PC-3 (cell line): ENCODE results near the gene HEMGN.

Source experiments
- CTCF ChIP-seq: fragments of 300-600 bp; sonication (generic); conservative IDR thresholded peaks from 2 replicates; pipeline ENCODE4 v1.5.1; 2017; ENCODE audit warnings: antibody characterized with exemption, low read depth, mild to moderate bottlenecking, low read length
- EZH2 ChIP-seq: fragments of 300-600 bp; sonication (generic); IDR thresholded peaks from one replicate; pipeline ENCODE4 v1.6.1; 2017; ENCODE audit warnings: antibody characterized with exemption, mild to moderate bottlenecking, low read length; ENCODE audit not compliant: unreplicated experiment

- TF ChIP-seq CTCF (no peak), EZH2 (no peak)
Measured at GRCh38 chr9:97911970-97912369, 26.0 kb downstream of the HEMGN start.
